Dedifferentiated amniotic fluid mesenchymal stem cell (primary cell): ENCODE data around the gene DPP6.

Experiments
- DNase-seq: peaks from one replicate; pipeline ENCODE4 v3.0.0-alpha.2; 2016; ENCODE audit errors: extremely low spot score

Gene DPP6

GRCh38 chr7:154857728-154858681 is 805.8 kb downstream of the DPP6 start:
- no peak for DNase-seq

DNA sequence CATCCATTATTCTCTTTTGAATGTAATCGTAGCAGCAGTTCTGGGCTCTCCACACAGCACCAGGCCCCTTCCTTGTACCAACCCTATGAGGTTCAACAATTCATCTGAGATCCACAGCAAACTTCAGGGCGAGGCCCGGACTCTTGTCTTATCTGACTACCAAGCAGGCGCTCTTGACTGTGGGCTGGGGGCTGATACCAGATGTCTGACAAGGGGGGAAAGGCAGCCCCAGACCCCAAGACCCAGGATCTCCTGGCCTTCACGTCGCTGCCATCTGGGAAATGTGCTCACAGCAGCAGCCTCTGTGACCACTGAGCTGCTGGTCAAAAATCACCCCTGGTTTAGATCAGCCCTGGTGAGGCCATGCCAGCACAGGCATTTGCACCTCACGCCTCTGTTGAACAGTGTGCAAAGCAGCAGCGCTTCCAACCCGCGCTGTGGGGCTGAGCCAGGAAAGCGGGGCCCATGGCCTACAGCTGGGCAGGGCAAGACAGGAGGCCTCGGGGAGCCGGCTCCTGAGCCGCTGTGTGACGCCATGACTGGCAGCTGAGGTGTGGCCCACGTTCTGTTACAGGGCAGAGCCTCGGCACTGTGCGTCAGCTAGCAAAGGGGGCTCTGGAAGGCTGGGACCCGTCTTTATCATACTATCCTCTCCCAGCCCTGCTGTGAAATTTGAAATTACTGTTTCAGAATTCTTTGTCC is 806.8 kb downstream of the DPP6 start:
- DNase-seq: no peak

DNA sequence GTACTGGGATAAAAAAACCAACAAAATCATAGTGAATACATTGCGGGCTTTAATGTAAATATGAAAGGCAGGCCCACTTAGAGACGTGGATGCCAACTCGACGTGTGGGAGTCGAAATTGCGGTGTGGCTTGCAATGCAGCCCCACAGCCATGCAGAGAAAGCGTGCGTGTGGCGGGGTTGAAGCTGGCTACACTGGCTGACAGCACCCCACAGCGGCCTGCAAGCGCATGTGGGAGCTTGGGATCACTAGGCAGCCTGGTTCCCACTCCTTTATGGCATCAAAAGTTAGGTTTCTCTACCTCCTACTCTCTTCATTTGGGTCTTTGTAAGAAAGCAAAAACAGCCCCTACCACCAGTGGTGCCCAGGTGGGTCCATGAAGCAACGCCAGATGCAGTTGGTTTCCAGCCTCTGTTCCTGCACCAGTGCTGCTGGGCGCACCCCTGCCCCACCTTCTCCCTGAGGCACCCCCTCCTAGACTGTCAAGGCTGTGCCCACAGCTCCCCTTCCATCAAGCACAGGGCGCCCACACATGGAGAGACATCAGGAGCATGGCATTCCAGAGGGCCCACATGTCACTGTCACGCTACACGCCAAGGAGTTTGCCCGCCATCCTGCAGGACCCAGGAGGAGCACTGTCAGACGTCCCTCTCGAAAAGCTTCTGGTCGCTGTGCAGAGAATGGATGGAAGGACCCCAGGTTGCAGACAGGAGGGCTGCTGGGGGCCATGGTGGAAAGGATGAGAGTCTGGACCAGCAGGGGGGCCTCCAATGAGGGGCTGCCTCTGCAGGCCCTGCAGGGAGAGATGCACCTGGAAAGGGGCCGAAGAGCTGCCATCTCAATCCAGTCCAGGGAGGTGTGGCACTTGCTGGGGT is 807.8 kb downstream of the DPP6 start:
- DNase-seq: no peak

DNA sequence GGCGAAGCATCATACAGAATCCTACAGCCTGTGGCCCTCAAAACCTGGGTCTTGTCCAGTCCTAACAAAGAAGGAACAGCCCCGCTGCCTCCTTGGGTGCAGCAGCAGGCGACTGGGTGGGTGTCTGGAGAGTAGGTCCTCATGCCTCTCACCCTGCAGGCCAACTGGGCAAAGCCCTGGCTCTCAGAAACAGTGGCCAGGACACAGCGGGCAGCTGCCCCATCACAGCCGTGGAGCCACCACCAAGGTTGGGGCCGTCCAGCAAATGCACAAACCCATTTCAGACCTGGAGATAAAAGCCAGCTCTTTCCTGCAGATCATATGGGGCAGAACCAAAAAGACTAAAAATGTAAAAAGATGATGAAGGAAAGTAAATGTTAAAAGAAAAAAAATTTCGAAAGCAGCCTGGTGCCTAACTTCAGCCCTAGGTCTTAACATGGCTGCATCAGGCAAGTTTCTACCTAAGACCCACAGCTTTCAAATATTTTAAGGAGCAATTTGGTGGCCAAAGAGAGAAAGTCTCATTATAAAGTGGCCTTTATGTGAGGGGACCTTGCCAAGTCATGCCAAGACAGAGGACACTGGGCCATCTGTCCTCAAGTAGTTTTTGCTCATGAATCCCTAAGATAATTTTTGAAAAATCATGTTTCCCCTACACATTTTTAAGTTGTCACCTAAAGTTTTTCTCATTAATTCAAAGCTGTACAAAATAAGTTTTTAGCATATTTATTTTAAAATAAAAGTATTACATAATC is 808.6 kb downstream of the DPP6 start:
- no peak for DNase-seq

GRCh38 chr7:154861589-154861988 is 809.4 kb downstream of the DPP6 start:
- DNase-seq: no peak

DNA sequence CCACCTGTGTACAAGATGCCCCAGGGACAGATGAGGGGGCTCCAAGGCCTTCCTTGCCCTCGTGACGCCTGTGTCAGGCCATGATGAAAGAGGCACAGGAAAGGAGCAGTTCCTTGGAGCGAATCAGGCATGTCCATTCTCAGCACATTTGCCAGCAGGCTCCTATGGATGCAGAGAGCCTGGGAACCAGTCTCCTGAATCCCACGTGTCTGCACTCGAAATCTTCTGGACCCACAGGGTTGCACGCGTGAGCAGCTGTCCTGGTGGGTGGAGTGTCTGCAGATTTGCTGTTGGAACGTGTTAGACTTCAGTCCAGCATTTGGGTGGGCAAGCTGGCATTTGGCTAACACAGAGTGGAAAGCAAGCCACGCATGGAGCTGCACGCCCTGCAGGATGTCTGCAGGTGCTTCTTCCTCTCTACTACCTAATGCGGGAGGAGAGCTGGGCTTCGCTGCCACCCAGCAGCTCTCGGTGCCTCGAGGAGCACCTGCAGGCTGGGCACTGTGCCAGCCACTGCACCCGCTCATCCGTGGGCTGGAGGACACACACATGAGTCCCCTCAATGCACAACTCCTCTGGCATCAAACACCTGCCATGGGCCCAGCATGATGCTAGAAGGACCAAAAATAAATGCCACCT is 810.1 kb downstream of the DPP6 start:
- no peak for DNase-seq

- no peak for DNase-seq
Observed at GRCh38 chr7:154863766-154864522, 811.7 kb downstream of the DPP6 start.

- no peak for DNase-seq
Observed at GRCh38 chr7:154864523-154864891, 812.3 kb downstream of the DPP6 start.

DNA sequence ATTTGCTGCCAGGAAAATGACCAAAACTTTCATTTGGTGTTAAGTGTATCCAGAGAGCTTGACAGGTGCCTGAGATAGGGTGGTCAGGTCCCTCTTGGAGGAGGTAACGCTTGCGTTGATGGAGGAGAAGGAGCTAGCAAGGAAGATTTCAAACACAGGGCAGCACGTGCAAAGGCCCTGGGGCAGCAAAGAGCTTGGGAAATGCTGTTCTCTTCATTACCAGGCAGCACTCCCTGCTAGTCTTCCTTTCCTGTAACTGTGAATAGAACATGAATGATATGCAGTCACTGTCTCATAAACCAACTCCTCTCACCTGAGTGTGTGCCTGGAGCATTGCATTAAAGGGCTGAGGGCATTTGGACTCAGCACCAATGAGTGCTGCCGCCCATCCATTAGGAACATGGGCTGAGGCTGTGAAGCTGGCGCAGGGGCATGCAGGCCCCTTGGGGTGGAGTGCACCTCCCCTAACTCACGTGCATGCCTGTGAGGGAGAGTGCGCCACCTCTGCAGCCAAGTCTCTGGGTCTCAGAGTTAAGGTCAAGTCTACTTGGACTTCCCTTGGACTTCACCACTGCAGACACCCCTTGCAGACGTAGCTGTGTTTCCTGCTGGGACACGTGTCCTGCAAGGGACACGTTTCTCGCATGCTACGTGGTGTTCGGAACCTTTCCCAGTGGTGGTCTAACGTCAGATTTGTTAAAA is 813.9 kb downstream of the DPP6 start:
- DNase-seq: no peak

- DNase-seq: no peak
Observed at GRCh38 chr7:154867068-154867467, 814.9 kb downstream of the DPP6 start.

GRCh38 chr7:154868921-154869320 is 816.7 kb downstream of the DPP6 start:
- no peak for DNase-seq

GRCh38 chr7:154869436-154869835 is 817.2 kb downstream of the DPP6 start:
- DNase-seq: no peak

DNA sequence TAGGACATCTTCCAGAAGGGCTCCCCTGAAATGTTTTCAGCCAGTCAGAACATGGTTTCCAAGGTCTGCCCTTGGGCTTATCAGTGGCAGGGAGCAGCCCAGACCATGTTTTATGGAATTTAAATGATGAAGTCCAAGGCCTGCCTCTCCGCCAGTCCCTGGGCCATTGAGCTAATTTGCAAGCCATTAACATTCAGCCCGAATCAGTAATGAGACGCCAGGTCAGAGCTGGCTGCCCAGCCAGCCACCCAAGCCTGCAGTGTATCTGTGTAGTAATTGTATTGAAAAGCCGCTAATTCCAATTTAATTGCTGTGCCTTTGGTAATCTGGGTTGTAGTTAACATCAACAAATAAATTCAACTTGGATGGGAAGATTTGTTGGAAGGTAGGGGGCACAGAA is 819.3 kb downstream of the DPP6 start:
- no peak for DNase-seq

DNA sequence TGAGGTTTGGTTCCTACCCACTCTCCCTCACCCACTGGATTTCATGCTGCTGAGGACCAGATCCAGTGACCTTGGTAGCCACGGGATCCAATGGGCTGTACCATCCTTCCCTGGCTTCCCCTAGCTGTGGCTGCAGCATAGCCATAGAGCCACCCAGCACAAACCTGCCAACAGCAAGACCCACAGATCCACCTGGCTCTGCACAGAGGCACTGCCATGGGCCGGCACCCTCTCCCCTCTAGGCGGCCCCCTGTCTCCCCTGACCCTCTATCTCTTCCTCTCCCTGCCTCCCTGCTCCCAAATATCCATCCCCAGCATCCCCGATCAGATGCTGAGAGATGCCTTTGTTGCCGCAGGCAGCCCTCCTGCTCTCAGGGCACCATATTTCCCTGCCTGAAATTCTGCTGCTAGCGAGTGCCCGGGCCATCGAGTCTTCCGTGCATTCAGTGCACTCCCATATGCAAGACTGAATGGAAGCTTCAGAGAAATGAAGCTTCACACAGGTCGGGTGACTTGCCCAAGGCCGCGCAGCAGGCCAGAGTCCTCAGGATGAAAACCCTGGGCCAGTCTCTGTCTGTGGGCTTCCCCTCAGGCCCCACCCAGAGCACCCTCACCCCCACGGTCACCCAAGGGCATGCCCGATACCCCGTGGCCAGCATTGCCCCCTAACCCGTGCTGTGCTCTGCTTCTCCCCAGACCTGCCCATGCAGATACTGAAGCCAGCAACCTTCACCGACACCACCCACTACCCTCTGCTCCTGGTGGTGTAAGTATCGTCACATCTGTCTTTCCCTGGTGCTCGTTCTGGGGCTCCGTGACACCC is 819.9 kb downstream of the DPP6 start:
- no peak for DNase-seq

- DNase-seq: no peak
Observed at GRCh38 chr7:154872811-154873499, 820.8 kb downstream of the DPP6 start.

GRCh38 chr7:154873500-154874121 is 821.4 kb downstream of the DPP6 start:
- no peak for DNase-seq

DNA sequence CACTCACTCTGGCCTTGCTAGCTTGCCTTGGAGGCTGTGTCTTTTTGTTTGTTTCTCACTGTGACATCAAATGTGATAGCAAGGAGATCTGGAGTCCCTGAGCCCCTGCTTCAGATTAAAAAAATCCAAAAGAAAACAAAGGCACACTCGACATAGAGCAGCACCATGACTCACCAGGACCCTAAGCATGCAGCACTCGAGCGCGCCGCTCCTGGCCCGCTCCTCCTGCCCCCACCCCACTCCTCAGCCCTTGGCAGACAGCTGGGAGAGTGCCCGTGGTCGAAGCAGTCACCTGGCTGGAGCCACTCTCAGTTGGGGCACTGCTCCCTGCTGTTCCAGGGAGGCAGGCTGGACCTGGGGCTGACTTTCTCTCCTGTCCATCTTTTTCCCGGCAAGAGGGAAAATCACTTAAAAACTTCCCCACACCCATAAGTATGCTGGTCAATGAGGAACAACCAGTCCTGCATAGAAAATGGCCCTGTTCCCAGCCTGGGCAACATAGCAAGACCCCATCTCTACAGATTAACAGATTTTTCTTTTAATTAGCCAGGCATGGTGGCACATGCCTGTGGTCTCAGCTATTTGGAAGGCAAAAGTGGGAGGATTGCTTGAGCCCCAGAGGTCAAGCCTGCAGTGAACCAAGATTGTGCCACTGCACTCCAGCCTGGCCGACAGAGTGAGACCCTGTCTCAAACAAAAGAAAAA is 822.4 kb downstream of the DPP6 start:
- no peak for DNase-seq
